HepG2 (cell line): ENCODE measurements around the gene IL1RAPL2.

Experiments
- ADNP ChIP-seq: sonication (generic); formaldehyde crosslinking; IDR thresholded peaks from 2 replicates; pipeline ENCODE4 v1.4.0; 2020; ENCODE audit warnings: missing genetic modification reagents
- AGO2 ChIP-seq: fragments of 200-400 bp; formaldehyde crosslinking; optimal IDR thresholded peaks from 2 replicates; pipeline ENCODE3; 2017; ENCODE audit warnings: mild to moderate bottlenecking, low read depth, low read length, moderate library complexity
- BCL6 ChIP-seq: IDR thresholded peaks from 2 replicates; pipeline ENCODE4 v1.6.1; 2016; ENCODE audit warnings: missing genetic modification reagents, missing compliant biosample characterization
- HNRNPK ChIP-seq: fragments of 200-400 bp; formaldehyde crosslinking; IDR thresholded peaks from 2 replicates; pipeline ENCODE4 v1.6.1; 2018; ENCODE audit warnings: low read length, low read depth, moderate library complexity, mild to moderate bottlenecking; ENCODE audit not compliant: poor library complexity, severe bottlenecking
- MZF1 ChIP-seq: sonication (generic); formaldehyde crosslinking; IDR thresholded peaks from 2 replicates; pipeline ENCODE4 v1.8.1; 2023; ENCODE audit warnings: mild to moderate bottlenecking, missing genetic modification reagents, borderline replicate concordance
- POLR2AphosphoS5 ChIP-seq: IDR thresholded peaks from 2 replicates; pipeline ENCODE4 v1.6.1; 2012; ENCODE audit warnings: low read depth, low read length
- RARG ChIP-seq: sonication (generic); formaldehyde crosslinking; IDR thresholded peaks from 2 replicates; pipeline ENCODE4 v1.4.0; 2020; ENCODE audit warnings: low read depth, mild to moderate bottlenecking, missing genetic modification reagents
- SRF ChIP-seq: IDR thresholded peaks from 2 replicates; pipeline ENCODE4 v1.6.1; 2011; ENCODE audit warnings: mild to moderate bottlenecking, low read depth, low read length, moderate library complexity
- STAG1 ChIP-seq: sonication (generic); formaldehyde crosslinking; IDR thresholded peaks from 2 replicates; pipeline ENCODE4 v1.4.0; 2020; ENCODE audit warnings: missing genetic modification reagents
- ZC3H4 ChIP-seq: sonication (generic); formaldehyde crosslinking; IDR thresholded peaks from 2 replicates; pipeline ENCODE4 v1.4.0; 2020; ENCODE audit warnings: missing genetic modification reagents, borderline replicate concordance
- ZNF337 ChIP-seq: sonication (generic); formaldehyde crosslinking; IDR thresholded peaks from 2 replicates; pipeline ENCODE4 v1.5.1; 2020; ENCODE audit warnings: missing genetic modification reagents, low read depth, mild to moderate bottlenecking, borderline replicate concordance
- TF ChIP-seq, protein P1 (sequence below): sonication (generic); formaldehyde crosslinking; IDR thresholded peaks from 2 replicates; pipeline ENCODE4 v1.4.0; 2020; ENCODE audit warnings: mild to moderate bottlenecking, missing genetic modification reagents
- TF ChIP-seq, protein P2 (sequence below): sonication (generic); formaldehyde crosslinking; IDR thresholded peaks from one replicate; pipeline ENCODE4 v1.5.1; 2020; ENCODE audit warnings: mild to moderate bottlenecking, missing genetic modification reagents; ENCODE audit errors: not compliant biosample characterization

GRCh38 chrX:105527759-105528158 is 961.8 kb downstream of the IL1RAPL2 start:
- TF ChIP-seq RARG (no peak), BCL6 (CRISPR knock-in tag) (no peak), ADNP (no peak), ZC3H4 (CRISPR knock-in tag) (no peak), HNRNPK (no peak), SRF (no peak), ZNF337 (CRISPR knock-in tag) (no peak), AGO2 (no peak), POLR2AphosphoS5 (no peak), STAG1 (CRISPR knock-in tag) (no peak), MZF1 (CRISPR knock-in tag) (no peak)
- TF ChIP-seq, protein P1, sequence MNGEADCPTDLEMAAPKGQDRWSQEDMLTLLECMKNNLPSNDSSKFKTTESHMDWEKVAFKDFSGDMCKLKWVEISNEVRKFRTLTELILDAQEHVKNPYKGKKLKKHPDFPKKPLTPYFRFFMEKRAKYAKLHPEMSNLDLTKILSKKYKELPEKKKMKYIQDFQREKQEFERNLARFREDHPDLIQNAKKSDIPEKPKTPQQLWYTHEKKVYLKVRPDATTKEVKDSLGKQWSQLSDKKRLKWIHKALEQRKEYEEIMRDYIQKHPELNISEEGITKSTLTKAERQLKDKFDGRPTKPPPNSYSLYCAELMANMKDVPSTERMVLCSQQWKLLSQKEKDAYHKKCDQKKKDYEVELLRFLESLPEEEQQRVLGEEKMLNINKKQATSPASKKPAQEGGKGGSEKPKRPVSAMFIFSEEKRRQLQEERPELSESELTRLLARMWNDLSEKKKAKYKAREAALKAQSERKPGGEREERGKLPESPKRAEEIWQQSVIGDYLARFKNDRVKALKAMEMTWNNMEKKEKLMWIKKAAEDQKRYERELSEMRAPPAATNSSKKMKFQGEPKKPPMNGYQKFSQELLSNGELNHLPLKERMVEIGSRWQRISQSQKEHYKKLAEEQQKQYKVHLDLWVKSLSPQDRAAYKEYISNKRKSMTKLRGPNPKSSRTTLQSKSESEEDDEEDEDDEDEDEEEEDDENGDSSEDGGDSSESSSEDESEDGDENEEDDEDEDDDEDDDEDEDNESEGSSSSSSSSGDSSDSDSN: no peak
- TF ChIP-seq, protein P2, sequence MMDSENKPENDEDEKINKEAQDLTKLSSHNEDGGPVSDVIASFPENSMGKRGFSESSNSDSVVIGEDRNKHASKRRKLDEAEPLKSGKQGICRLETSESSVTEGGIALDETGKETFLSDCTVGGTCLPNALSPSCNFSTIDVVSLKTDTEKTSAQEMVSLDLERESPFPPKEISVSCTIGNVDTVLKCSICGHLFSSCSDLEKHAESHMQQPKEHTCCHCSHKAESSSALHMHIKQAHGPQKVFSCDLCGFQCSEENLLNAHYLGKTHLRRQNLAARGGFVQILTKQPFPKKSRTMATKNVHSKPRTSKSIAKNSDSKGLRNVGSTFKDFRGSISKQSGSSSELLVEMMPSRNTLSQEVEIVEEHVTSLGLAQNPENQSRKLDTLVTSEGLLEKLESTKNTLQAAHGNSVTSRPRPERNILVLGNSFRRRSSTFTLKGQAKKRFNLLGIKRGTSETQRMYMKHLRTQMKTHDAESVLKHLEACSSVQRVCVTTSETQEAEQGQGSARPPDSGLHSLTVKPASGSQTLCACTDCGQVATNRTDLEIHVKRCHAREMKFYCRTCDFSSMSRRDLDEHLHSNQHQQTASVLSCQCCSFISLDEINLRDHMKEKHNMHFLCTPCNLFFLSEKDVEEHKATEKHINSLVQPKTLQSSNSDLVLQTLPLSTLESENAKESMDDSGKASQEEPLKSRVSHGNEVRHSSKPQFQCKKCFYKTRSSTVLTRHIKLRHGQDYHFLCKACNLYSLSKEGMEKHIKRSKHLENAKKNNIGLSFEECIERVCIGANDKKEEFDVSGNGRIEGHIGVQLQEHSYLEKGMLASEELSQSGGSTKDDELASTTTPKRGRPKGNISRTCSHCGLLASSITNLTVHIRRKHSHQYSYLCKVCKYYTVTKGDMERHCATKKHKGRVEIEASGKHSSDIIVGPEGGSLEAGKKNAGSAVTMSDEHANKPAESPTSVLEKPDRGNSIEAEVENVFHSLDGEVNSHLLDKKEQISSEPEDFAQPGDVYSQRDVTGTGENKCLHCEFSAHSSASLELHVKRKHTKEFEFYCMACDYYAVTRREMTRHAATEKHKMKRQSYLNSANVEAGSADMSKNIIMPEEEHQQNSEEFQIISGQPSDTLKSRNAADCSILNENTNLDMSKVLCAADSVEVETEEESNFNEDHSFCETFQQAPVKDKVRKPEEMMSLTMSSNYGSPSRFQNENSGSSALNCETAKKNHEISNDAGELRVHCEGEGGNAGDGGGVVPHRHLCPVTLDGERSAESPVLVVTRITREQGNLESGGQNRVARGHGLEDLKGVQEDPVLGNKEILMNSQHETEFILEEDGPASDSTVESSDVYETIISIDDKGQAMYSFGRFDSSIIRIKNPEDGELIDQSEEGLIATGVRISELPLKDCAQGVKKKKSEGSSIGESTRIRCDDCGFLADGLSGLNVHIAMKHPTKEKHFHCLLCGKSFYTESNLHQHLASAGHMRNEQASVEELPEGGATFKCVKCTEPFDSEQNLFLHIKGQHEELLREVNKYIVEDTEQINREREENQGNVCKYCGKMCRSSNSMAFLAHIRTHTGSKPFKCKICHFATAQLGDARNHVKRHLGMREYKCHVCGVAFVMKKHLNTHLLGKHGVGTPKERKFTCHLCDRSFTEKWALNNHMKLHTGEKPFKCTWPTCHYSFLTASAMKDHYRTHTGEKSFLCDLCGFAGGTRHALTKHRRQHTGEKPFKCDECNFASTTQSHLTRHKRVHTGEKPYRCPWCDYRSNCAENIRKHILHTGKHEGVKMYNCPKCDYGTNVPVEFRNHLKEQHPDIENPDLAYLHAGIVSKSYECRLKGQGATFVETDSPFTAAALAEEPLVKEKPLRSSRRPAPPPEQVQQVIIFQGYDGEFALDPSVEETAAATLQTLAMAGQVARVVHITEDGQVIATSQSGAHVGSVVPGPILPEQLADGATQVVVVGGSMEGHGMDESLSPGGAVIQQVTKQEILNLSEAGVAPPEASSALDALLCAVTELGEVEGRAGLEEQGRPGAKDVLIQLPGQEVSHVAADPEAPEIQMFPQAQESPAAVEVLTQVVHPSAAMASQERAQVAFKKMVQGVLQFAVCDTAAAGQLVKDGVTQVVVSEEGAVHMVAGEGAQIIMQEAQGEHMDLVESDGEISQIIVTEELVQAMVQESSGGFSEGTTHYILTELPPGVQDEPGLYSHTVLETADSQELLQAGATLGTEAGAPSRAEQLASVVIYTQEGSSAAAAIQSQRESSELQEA: no peak
